Stimulated activated CD8-positive, alpha-beta memory T cell treated with anti-CD3 and anti-CD28 coated beads, Interleukin-15, amount 100 ng/mL, for 1 hour (primary cell): Measurements from ENCODE around the gene TP73.

ENCODE experiments used
- DNase-seq: peaks from one replicate; pipeline ENCODE4 v3.0.0-alpha.2; 2020; ENCODE audit warnings: low read depth

The TP73 gene

GRCh38 chr1:3768811-3769390 lies 116.6 kb downstream of the TP73 start:
- DNase-seq = no peak

- DNase-seq = no peak
These were observed 117.9 kb downstream of the TP73 start for GRCh38 chr1:3770047-3770765.

GRCh38 chr1:3771108-3772026 lies 119.1 kb downstream of the TP73 start:
- DNase-seq = no peak

GRCh38 chr1:3772027-3772714 lies 119.9 kb downstream of the TP73 start:
- DNase-seq = peak; percentile 69

- no peak for DNase-seq
These were observed 120.6 kb downstream of the TP73 start, which contains the start of gene SMIM1 for GRCh38 chr1:3772715-3773571. Gene SMIM1 (plus strand): TSS chr1:3772749. CDS start chr1:3775374, 2,625 bp downstream.

- no peak for DNase-seq
These were observed 121.4 kb downstream of the TP73 start for GRCh38 chr1:3773572-3774275.

- DNase-seq = no peak
These were observed 122.1 kb downstream of the TP73 start for GRCh38 chr1:3774276-3774945.

- DNase-seq = no peak
These were observed 122.7 kb downstream of the TP73 start for GRCh38 chr1:3774946-3775489.

- no peak for DNase-seq
These were observed 123.3 kb downstream of the TP73 start for GRCh38 chr1:3775490-3776230.

- DNase-seq = no peak
These were observed 124.1 kb downstream of the TP73 start for GRCh38 chr1:3776231-3776961.

GRCh38 chr1:3777078-3777547 lies 124.8 kb downstream of the TP73 start:
- no peak for DNase-seq

- no peak for DNase-seq
These were observed 125.6 kb downstream of the TP73 start for GRCh38 chr1:3777647-3778589.

GRCh38 chr1:3778590-3779264 lies 126.4 kb downstream of the TP73 start:
- DNase-seq = no peak

GRCh38 chr1:3779265-3779911 lies 127.1 kb downstream of the TP73 start:
- no peak for DNase-seq

- DNase-seq = no peak
These were observed 127.6 kb downstream of the TP73 start for GRCh38 chr1:3779912-3780416.

GRCh38 chr1:3780901-3781300 lies 128.6 kb downstream of the TP73 start:
- DNase-seq = no peak
